NCI-H748 (cell line): Measurements from ENCODE around the gene ENTPD5.

ENCODE experiments used
- DNase-seq: peaks from one replicate; lab custom pipeline; 2025; ENCODE audit not compliant: unreplicated experiment; lab: John Stamatoyannopoulos, UW

The ENTPD5 gene, protein sequence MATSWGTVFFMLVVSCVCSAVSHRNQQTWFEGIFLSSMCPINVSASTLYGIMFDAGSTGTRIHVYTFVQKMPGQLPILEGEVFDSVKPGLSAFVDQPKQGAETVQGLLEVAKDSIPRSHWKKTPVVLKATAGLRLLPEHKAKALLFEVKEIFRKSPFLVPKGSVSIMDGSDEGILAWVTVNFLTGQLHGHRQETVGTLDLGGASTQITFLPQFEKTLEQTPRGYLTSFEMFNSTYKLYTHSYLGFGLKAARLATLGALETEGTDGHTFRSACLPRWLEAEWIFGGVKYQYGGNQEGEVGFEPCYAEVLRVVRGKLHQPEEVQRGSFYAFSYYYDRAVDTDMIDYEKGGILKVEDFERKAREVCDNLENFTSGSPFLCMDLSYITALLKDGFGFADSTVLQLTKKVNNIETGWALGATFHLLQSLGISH

DNA sequence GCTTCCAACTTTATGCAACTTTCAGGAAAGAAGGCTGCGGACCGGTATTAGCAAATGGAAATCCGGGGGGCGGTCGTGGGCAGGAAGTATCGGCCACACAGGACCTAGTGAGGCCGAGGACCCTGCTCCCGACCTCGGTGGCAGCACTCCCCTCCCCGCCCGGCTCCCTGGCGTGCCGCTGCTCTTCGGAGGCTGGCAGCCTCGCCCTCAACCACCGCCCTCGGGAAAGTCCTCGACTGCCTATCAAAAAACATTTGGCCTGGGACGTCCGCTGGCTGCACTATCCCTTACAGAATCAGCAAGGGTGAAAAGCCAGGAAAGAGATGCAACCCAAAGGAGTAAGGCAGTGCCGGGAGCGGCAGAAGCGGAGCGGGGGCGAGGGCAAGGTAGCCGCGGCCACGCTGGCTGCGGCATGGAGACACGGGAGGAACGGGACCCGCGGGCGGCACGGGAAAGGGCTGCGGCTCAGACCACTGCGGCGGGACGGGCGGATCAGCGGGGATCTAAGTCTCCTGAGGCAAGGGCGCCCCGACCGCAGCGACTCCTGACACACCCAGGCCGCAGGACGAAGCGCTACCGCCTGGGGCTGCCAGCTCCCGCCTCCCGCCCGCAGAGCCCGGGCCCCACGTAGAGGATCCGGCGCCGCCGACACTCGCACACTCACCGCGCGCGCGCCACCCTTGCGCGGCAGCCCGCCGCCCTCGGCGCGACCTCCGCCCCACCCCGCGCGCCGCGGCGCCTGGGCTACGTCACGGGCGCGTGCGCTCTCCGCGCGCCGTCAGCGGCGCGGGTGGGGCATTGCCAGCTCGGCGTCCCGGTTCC, at the start of gene ENTPD5, which contains the start of gene BBOF1:
Gene ENTPD5, minus strand, starts transcription at position 703 of the 822 bp plus-strand sequence. CDS start 31,186 bp downstream, outside the sequence.
Gene BBOF1, plus strand, starts transcription at position 764 of the 822 bp plus-strand sequence. CDS start 130 bp downstream, outside the sequence.
- peak; percentile 92 for DNase-seq

DNA sequence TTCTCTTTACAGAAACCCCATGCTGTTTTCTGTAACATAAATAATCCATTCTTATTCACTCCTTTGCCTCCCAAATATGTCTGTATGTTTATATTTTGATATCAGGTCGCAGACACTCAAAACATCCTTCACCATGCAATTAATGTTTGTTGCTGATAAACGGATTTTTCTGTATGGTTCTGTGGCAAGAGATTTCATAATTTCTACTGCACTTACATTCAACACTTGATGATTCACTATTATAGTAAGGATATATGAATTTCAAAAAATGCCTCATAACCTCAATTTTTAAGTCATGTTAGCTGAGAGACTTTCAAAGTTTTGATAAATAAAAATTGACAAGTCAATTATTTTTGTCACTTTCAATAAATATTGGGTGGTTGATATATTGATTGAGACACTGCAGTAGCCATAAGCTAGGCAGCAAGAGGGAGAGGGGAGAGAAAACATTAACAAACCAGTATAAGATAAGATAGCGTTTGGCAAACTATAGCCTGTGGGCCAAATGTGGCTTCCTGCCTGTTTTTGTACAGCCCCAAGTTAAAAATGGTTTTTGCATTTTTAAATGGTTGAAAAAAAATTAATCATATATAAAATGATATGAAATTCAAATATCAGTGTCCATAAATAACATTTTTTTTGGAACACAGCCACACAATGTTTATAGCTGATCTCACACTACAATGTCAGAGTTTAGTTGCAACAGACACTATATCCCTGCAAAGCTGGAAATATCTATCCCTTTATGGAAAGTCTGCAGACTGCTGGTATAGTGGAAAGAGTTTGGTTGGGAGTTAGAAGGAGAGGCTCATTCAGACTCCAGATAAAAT, 46.9 kb upstream of the ENTPD5 start:
- DNase-seq = no peak

DNA sequence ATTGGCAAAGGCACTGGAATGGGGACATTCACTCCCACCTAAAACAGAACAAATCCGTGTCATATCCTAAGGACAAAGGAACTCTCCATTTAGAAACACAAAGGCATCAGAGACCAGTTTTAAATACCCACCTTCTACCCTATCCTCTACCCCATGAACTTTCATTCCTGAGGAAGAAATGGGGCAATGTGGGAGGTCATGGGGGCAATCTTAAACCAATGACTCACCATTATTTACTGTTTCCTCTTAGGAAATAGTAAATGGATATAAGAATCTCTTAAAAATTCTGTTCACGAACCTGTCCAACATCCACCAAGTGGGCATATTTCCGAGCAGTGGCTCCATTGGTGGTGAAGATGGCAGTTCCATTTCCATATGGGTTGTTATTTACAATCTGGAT, 45.8 kb upstream of the ENTPD5 start:
- DNase-seq = no peak

DNA sequence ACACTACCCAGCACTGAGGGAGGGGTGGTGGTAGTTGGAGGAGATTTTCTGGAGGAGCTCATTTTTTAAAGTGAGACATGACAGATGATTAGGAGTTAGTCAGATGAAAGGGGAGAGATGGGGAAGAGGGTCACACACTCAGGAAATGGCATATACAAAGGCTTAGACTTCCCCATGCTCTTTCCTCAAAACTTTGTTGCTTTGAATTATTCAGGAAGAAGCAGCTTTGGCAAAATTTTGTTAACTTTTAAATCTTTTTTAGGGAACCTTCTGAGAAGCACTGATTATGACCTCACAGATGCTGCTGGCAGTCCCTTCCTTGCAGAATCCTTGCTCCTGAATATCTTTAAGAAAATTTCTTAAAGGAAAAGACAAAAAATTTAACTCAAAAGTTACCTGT, 45.3 kb upstream of the ENTPD5 start:
- DNase-seq = no peak

DNA sequence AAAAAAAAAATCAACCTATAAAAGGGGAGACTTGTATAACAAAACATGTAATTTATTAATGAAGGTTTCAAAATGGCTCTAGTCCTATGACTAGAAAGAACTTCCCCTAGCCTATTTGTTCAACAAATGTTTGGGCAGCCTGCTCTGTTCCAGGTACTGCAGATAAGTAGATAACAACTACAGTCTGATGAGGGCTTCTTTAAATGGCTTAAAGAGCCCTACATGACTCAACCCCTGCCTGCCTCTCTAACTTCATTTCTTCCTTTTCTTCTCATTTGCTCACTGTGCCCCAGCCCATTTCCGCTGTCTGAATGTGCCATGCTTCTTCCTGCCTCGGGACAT, 43.7 kb upstream of the ENTPD5 start:
- DNase-seq = no peak

DNA sequence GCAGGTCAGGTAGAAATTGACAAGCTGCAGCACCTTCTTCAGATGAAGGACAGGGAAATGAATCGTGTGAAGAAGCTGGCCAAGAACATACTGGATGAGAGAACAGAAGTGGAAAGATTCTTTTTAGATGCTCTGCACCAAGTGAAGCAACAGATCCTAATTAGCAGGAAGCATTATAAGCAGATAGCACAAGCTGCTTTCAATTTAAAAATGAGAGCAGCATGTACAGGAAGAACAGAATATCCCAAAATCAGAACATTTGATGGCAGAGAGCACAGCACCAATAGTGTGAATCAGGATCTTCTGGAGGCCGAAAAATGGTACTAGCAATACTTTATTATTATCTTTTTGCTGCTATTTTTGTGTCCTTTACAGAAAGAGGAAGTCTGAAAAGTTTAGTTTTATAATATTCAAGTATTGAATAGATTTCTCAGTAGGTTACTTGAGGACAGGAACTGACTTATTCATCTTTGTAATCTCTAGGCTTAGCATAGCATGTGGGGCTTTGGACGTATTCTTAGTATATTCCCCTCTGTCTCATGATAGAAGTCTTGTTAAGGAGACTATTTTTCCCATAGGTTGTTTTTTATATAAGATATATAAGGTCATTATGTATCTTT, 30.9 kb upstream of the ENTPD5 start:
- DNase-seq = no peak

DNA sequence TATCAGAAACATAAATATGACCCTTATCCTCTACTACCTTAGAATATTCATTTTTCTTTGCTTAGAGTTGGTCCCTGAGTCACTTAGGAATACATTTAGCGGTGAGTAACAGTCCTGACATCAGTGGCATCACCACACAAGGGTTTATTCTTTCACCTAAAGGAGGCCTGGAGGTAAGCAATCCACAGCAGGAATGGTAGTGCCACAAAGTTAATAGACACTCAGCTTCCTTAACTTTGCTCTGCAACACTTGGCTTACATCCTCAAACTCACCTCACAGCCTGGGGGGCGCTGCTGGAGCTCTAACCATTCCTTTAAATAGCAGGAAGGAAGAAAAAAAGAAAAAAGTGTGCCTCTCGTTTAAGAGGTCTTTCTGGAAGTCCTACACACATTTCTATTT, 29.2 kb upstream of the ENTPD5 start:
- no peak for DNase-seq

DNA sequence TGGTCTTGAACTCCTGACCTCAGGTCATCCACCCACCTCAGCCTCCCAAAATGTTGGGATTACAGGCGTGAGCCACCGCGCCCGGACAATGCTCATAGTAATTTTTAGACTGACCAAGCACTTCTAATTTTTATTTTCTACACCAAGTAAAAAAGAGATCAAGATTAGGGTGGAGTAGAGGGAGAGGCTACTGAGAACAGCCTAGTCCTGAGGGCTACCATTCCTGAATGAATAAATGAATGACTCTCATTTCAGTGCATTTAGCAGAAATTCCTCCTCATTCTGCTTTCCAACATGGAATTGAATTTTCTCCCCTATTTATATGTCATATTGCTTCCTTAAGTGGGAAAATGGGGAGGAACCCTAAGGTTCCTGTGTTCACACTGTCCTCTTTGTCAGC, 26.4 kb upstream of the ENTPD5 start:
- no peak for DNase-seq

DNA sequence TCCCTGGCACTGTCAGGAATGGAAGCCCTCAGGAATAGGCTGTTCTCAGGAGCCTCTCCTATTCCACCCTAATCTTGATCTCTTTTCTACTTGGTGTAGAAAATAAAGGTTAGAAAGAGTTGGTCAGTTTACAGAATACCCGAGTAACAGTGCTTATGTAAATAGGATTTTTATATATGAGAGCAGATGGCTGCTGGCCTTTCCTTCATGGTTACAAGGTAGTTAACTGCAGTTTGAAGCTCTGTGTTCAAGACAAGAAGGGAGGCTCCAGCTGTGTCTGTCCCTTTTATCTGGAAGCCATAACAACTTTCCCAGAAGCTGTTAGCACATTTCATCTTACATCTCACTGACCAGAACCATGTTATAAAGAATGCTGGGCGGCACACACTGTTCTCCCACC, 23.2 kb upstream of the ENTPD5 start:
- DNase-seq = no peak

DNA sequence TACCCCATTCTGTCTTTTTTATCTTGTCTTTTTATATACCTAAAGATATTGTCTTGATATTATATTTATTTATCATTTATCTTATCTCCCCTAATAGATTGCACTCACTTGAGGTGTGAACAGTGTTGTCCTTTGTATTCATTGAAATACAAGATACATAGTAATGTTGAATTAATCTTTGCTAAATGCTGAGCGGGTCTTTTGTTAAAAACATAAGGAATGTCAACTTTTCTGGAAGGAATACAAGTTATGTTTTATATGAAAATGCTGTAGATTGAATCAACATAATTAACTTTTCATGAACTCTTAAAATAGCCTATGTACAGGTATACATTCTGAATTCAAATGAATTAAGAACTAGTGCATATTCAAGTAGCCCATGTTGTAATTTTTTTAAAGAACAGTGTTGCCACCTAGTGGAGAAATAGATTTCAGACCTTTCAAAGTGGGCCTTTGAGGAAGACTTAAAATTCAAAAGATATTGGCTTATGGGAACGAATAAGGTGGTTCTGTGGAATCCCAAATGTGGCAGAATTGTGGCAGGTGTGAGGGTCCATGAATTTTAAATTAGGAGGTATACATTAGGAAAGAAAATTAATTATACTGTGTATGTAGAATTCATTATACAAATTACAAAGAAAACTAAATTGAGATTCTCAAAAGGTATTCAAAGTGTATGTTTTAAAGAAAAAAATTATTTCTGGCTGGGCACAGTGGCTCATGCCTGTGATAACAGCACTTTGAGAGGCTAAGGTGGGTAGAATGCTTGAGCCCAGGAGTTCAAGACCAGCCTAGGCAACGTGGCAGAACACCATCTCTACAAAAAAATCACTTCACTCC, 19.2 kb upstream of the ENTPD5 start:
- peak; percentile 61 for DNase-seq

DNA sequence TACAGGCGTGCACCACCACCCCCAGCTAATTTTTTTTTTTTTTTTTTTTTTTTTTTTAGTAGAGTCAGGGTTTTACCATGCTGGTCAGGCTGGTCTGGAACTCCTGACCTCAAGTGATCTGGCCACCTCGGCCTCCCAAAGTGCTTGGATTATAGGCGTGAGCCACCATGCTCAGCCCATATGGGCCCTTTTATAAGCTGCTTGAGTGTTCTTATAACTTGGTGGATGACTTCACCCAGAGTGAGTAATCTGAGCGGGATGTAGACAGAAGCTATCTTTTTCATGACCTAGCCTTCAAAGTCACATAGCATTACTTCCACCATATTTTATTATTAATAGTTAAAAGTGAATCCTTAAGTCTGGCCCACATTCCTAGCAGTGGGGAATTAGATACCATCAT, 16.5 kb upstream of the ENTPD5 start:
- DNase-seq = no peak

DNA sequence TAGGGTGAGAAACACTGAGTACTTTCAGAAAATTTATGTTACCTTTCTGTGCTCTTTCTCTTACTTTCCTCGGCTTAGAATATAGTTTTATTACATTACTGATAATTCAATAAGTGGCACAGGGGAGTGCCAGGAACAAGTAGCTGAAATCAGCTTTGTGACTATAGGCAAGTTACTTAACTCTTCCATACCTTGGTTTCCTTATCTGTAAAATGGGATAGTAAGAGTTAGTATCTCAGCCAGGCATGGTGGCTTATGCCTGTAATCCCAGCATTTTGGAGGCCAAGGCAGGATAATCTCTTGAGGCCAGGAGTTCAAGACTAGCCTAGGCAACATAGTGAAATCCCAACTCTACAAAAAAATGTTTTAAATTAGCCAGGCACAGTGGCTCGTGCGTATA, 15.5 kb upstream of the ENTPD5 start:
- no peak for DNase-seq

DNA sequence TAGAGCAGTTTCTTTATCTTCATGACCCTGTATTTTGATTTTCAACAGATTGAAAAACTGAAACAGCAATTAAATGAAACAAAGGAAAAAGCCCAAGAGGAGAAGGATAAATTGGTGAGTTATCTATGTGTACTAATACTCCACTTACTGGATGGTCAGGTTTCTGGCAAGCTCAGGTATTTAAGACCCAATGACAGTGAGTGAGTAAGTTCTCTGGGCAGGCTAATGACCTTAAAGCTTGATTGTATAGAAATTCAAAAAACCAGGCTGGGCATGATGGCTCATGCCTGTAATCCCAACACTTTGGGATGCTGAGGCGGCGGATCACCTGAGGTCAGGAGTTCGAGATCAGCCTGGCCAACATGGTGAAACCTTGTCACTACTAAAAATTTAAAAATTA, 10.0 kb upstream of the ENTPD5 start:
- no peak for DNase-seq

DNA sequence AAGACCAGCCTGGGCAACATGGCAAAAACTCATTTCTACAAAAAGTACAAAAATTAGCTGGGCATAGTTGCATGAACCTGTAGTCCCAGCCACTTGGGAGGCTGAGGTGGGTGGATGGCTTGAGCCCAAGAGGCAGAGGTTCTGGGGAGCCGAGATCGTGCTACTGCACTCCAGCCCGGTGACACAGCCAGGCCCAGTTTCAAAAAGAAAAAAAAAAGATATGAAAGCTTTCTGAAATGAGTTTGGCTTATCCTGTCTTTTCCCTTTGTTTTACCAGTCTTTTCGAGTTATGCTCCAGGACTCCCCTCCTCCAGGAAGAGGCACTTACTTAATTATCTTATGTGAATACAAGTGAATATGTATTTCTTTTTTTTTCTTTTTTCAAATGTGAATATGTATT, 3.3 kb upstream of the ENTPD5 start:
- no peak for DNase-seq

DNA sequence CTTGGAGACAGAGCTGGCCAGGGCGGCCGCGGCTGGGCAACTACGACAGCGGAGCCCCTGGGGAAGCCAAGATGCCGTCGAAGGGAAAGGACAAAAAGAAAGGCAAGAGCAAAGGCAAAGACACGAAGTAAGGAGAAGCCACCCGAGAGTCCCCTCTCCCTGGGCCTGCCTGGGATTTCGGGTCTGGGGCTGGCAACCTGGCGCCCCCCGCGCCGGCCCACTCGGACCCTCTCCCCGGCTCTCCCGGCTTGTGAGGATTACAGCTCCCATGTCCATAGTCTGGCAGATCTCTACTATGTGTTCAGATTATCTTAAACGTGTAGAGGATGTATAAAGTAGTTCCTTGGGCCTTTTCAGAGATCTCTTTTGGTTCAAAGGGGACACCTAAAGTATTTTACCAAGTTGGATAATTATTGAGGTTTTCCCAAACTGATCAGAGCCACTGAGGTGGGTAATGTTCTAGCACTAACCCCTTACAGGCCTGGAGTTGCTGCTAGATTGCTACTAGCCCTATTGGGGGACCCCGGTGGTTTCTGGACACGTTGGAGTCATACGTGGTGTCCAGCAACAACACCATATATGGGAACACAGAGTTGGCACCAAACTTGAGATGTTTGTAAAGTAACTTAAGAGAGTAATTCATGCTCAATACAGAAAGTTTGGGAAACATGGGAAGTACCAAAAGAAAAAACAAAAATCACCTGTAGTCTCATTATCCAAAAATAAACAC, 485 bp upstream of the ENTPD5 start:
- peak; percentile 19 for DNase-seq

DNA sequence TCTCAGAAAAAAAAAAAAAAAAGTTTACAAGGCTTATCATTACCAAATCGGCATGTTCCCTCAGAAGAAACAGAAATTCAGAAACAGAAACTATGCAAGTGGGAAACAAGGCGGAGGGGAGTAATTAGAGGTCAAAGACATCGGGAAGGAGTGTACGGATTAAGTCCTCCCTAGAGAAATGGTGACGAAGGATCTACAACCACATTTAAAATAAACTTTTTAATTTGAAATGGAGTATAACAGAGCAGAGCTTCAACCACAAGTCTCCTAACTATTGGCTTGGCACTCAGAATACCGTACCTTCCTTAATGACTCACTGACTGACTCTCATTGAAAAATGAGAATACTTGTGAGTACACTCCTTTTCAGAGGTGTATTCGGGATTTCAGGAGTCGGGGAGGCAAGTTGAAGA, 908 bp downstream of the ENTPD5 start:
- DNase-seq = no peak

DNA sequence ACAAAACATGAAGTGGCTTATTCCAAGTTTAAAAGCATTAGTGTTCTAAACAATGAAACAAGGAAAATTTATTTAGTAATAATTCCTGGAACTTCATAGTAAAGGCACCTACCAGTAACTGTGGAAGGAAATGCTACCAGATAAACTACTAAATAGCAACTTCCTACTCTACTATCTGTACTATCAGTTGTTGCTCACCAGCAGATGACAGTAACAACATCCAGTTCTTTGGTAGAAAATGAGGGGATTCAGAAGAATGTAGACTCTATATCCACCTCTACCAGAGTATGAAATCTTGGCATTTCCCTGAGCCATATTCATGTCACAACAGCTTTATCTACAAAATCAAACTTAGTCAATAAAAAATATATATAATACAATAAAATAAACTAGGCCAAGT, 3.1 kb downstream of the ENTPD5 start:
- DNase-seq = no peak

DNA sequence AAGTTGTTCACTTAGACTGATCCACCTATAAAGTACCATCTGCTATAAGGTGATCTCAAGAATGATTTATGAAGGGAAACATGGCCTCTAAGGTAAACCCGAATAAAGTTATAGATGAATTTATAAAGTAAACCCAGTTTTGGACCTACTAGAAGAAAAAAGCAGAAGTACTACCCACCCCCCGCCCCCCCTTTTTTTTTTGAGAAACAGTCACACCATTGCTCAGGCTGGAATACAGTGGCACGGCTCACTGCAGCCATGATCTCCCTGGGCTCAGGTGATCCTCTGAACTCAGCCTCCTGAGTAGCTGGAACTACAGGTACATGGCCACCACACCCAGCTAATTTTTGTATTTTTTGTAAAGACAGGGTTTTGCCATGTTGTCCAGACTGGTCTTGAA, 3.9 kb downstream of the ENTPD5 start:
- no peak for DNase-seq

DNA sequence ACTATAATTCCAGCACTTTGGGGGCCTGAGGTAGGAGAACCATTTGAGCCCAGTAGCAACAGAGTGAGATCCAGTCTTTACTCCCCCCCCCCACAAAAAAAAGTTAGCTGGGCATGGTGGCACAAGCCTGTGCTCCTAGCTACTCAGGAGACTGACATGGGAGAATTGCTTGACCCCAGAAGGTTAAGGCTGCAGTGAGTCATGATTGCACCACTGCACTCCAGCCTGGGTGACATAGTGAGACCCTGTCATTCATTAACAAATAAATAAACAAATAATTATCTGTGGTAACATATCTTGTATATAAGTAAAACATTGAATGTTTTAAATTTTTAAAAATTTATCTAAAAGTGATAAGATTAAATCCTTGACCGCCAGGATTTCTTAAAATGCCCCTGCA, 4.8 kb downstream of the ENTPD5 start:
- no peak for DNase-seq
